Sigmoid colon (tissue), 3 donors: ENCODE measurements around the gene ARFIP1.

Experiments
- CTCF ChIP-seq, 4 experiments: fragments of 450-650 bp in 3 of 4; fragments of 200-600 bp in 1 of 4; IDR thresholded peaks; one replicate each; pipeline ENCODE4 v1.5.1; 2016 to 2019; ENCODE audit warnings: antibody characterized with exemption in 4 of 4, mild to moderate bottlenecking in 3 of 4, moderate library complexity in 2 of 4
- POLR2A ChIP-seq, 2 donors: fragments of 450-650 bp; IDR thresholded peaks; one replicate each; pipeline ENCODE4 v1.6.1; 2016; ENCODE audit warnings: antibody characterized with exemption in 2 of 2, mild to moderate bottlenecking in 2 of 2, moderate library complexity in 2 of 2

GRCh38 chr4:152903658-152904057 lies 123.9 kb downstream of the ARFIP1 start:
- TF ChIP-seq CTCF (IDR thresholded peaks at IDR 0.05), result no peak
- no peak for TF ChIP-seq POLR2A (IDR thresholded peaks at IDR 0.05)
